ENCODE results near the gene UBA3. TPM values are rescaled to one million over a fixed set of nuclear protein-coding genes. Genes with fewer than 3 reads are reported as not detected.

UBA3 gene
- total RNA-seq, 2 donors from 2014 or later: 74.6 to 76.6 TPM

- peak; percentile 58 for DNase-seq
- TF ChIP-seq CTCF (conservative IDR thresholded peaks at IDR 0.05): no peak
- peak overlapping the region; percentile 89 for H3K4me3 Mint-ChIP-seq
- Histone ChIP-seq H3K9me3 (ENCODE audit: control insufficient read depth, low read length) (no peaks in the 10 kb centered on the region), H3K4me3 (ENCODE audit: low read length) (peak overlapping the region; percentile 93), H3K9ac (ENCODE audit: extremely low read depth, low read length, poor library complexity, severe bottlenecking) (peak overlapping the region; percentile 67), H3K4me1 (ENCODE audit: control insufficient read depth, insufficient read depth, low read length) (peaks cover 4% of the 10 kb centered on the region), H3K27ac (ENCODE audit: low read depth, low read length) (no peak overlapping the region), H3K36me3 (ENCODE audit: control insufficient read depth, insufficient read depth, low read length) (no peaks in the 10 kb centered on the region), H3K27me3 (ENCODE audit: control insufficient read depth, insufficient read depth, low read length, poor library complexity, severe bottlenecking) (no peaks in the 10 kb centered on the region)
- H3K36me3 Mint-ChIP-seq (ENCODE audit: low read depth): no peaks in the 10 kb centered on the region
- H3K27me3 Mint-ChIP-seq (ENCODE audit: insufficient read depth): no peaks in the 10 kb centered on the region
- no peaks in the 10 kb centered on the region for H3K9me3 Mint-ChIP-seq
- H3K27ac Mint-ChIP-seq: no peak overlapping the region
- 65 to 70% methylated on average over 5 to 8 of the region's 8 CpGs for WGBS, 2 experiments (ENCODE audit: insufficient coverage in 1 of 2, insufficient read length in 1 of 2)
- H3K4me1 Mint-ChIP-seq: peaks cover 29% of the 10 kb centered on the region
Measured at GRCh38 chr3:69085833-69086722, 5.9 kb upstream of the UBA3 start.

DNA sequence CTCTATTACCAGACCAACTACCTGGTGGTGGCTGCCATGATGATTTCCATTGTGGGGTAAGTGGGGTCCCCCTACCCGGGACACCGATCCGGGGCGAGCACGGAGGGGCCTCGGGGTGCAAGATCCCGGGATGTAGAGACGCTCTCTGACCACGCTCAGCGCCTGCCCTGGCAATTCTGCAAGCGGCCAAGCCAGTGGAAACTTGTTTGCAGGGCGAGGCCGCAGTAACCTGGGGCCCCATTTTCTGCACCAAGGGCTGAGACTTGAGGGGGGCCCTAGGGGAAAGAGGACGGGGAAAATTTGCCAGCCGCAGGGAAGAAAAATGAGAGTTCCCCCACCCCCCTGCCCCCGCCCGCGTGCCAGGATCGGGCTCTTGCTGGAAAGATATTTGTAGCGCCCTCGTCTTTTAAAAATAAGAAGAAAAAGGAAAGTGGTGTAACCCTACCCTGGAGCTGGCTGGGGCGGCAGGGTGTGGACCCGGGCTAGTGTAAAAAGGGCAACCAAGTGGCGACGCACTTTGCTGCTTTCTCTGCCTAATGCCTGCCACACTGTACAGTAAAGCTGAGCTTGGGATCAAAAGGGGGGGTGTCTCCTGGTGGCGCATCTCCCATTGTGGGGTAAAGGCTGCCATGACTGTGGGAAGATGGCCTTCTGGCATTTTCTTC is 5.1 kb upstream of the UBA3 start:
- WGBS, 2 experiments (ENCODE audit: insufficient coverage in 1 of 2, insufficient read length in 1 of 2): 3% methylated on average over 4 to 26 of the region's 26 CpGs
- peaks cover 35% of the 10 kb centered on the region for H3K4me1 Mint-ChIP-seq
- Histone ChIP-seq H3K4me3 (ENCODE audit: low read length) (peak overlapping the region; percentile 93), H3K27me3 (ENCODE audit: control insufficient read depth, insufficient read depth, low read length, poor library complexity, severe bottlenecking) (no peaks in the 10 kb centered on the region), H3K4me1 (ENCODE audit: control insufficient read depth, insufficient read depth, low read length) (peaks cover 4% of the 10 kb centered on the region), H3K27ac (ENCODE audit: low read depth, low read length) (no peak overlapping the region), H3K36me3 (ENCODE audit: control insufficient read depth, insufficient read depth, low read length) (no peaks in the 10 kb centered on the region), H3K9ac (ENCODE audit: extremely low read depth, low read length, poor library complexity, severe bottlenecking) (peak overlapping the region; percentile 67), H3K9me3 (ENCODE audit: control insufficient read depth, low read length) (no peaks in the 10 kb centered on the region)
- H3K27ac Mint-ChIP-seq: peak overlapping the region; percentile 70
- H3K9me3 Mint-ChIP-seq: no peaks in the 10 kb centered on the region
- peak; percentile 68 for DNase-seq
- TF ChIP-seq CTCF (conservative IDR thresholded peaks at IDR 0.05): no peak
- H3K27me3 Mint-ChIP-seq (ENCODE audit: insufficient read depth): no peaks in the 10 kb centered on the region
- H3K4me3 Mint-ChIP-seq: peak overlapping the region; percentile 89
- no peaks in the 10 kb centered on the region for H3K36me3 Mint-ChIP-seq (ENCODE audit: low read depth)

DNA sequence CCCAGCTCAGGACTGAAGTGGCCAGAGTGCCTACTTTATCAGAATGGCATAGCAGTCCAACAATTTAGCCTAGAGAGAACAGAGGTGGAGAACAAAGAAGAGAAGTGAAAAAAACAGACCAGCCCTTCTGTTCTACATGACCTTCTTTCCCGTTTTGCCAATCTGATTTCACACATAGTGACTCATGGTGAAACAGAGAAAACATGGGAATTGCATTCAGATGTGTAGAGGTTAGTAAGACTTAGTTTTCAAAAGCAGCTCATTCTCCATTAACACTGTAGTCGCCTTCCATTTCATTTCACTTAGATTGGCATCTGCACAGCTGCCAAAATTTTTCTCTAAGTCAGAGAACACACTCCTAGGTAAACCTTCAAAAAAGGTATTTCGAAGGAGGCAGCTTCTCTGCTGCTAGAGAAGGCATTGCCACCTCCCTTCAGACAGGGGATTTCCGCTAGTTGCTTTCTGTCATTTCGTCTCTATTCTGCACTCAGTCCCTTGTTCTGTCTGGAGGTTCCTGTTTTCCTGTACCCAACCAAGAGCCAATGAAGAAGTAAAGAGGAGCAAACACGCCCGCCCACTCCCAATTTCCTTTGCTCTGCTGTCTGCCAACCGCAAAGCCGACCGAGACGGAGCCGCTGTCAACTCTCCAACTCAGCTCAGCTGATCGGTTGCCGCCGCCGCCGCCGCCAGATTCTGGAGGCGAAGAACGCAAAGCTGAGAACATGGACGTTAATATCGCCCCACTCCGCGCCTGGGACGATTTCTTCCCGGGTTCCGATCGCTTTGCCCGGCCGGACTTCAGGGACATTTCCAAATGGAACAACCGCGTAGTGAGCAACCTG is 4.4 kb upstream of the UBA3 start, which contains the start of gene ARL6IP5:
ARL6IP5 (plus strand) TSS at position 612 of the 842 bp plus-strand sequence; CDS start at position 723, 111 bp downstream.
- no peaks in the 10 kb centered on the region for H3K36me3 Mint-ChIP-seq (ENCODE audit: low read depth)
- no peaks in the 10 kb centered on the region for H3K27me3 Mint-ChIP-seq (ENCODE audit: insufficient read depth)
- Histone ChIP-seq H3K9ac (ENCODE audit: extremely low read depth, low read length, poor library complexity, severe bottlenecking) (peak within 1 kb of the TSS; percentile 67), H3K36me3 (ENCODE audit: control insufficient read depth, insufficient read depth, low read length) (no peaks in the 10 kb centered on the region), H3K9me3 (ENCODE audit: control insufficient read depth, low read length) (no peaks in the 10 kb centered on the region), H3K4me1 (ENCODE audit: control insufficient read depth, insufficient read depth, low read length) (peaks cover 4% of the 10 kb centered on the region), H3K4me3 (ENCODE audit: low read length) (peak within 1 kb of the TSS; percentile 93), H3K27ac (ENCODE audit: low read depth, low read length) (no peak within 1 kb of the TSS), H3K27me3 (ENCODE audit: control insufficient read depth, insufficient read depth, low read length, poor library complexity, severe bottlenecking) (no peaks in the 10 kb centered on the region)
- H3K9me3 Mint-ChIP-seq: no peaks in the 10 kb centered on the region
- H3K4me1 Mint-ChIP-seq: peaks cover 35% of the 10 kb centered on the region
- TF ChIP-seq CTCF (conservative IDR thresholded peaks at IDR 0.05): no peak
- H3K27ac Mint-ChIP-seq: peak within 1 kb of the TSS; percentile 70
- DNase-seq: peak; percentile 96
- H3K4me3 Mint-ChIP-seq: peak within 1 kb of the TSS; percentile 89
- WGBS, 2 experiments (ENCODE audit: insufficient coverage in 1 of 2, insufficient read length in 1 of 2): 5 to 23% methylated on average over 4 to 32 of the region's 32 CpGs

All from endodermal cell (in vitro differentiated cells).